ENCODE results near the gene APIP.

DNA sequence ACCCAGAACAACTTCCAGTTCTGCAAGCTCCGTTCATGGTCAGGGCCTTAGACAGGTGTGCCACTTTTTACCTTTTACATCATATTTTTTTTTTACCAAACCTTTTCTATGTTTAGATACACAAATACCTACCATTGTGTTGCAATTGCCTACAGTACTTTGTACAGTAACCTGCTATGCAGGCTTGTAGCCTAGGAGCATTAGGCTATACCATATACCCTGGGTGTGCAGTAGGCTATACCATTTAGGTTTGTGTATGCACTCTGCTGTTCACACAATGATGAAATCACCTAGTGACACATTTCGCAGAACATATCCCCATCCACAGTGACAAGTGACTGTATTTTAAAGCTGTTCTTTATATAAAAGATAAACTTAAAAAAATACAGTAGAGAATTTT, 29.6 kb downstream of the APIP start:
- TF ChIP-seq SIN3A (IDR thresholded peaks at IDR 0.05; ENCODE audit: low read depth, low read length) (no peak), SMARCA5 (IDR thresholded peaks at IDR 0.05) (no peak), YY1 (IDR thresholded peaks at IDR 0.05; ENCODE audit: low read depth, low read length) (no peak), EED (IDR thresholded peaks at IDR 0.05; ENCODE audit: low read depth) (no peak), MYC (IDR thresholded peaks at IDR 0.05; ENCODE audit: insufficient read depth, insufficient read length, insufficient replicate concordance, low read length, severe bottlenecking) (no peak), ZNF217 (IDR thresholded peaks at IDR 0.05) (no peak), CEBPB (IDR thresholded peaks at IDR 0.05; ENCODE audit: borderline replicate concordance in 1 of 2, low read depth in 2 of 2, low read length in 2 of 2) (no peak)
- TF ChIP-seq, protein P1, sequence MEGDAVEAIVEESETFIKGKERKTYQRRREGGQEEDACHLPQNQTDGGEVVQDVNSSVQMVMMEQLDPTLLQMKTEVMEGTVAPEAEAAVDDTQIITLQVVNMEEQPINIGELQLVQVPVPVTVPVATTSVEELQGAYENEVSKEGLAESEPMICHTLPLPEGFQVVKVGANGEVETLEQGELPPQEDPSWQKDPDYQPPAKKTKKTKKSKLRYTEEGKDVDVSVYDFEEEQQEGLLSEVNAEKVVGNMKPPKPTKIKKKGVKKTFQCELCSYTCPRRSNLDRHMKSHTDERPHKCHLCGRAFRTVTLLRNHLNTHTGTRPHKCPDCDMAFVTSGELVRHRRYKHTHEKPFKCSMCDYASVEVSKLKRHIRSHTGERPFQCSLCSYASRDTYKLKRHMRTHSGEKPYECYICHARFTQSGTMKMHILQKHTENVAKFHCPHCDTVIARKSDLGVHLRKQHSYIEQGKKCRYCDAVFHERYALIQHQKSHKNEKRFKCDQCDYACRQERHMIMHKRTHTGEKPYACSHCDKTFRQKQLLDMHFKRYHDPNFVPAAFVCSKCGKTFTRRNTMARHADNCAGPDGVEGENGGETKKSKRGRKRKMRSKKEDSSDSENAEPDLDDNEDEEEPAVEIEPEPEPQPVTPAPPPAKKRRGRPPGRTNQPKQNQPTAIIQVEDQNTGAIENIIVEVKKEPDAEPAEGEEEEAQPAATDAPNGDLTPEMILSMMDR (IDR thresholded peaks at IDR 0.05 in 2 of 3, conservative IDR thresholded peaks at IDR 0.05 in 1 of 3; ENCODE audit: control insufficient read depth in 2 of 3, extremely low read depth in 1 of 3, insufficient read depth in 1 of 3, low read depth in 3 of 3, low read length in 3 of 3), result no peak
